GM19328 (cell line): ENCODE results near the gene UBE3A.

Experiments used
- ATAC-seq: cut with Tn5 transposase; IDR thresholded peaks from one replicate; pipeline ENCODE4 v1.9.1; 2021; ENCODE audit warnings: mild to moderate bottlenecking, moderate library complexity; ENCODE audit not compliant: unreplicated experiment

Gene UBE3A

DNA sequence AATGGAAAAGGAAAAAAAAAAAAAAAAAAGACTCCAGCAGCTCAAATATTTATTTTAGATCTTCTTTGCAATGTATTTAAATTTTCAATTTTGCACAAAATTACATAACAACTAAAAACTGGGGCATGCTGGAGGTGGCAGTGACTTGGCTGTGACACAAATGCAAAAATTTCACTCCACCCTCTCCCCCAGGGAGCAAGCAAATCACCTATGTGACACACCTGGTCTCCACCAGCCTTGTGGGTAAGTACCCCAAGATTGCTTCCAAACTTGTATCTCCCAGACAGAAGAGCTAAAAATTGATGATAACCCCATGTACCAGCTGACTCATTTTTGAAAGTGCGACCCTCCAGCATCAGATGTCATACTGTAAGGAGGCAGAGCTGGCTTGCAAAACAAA is 32.0 kb downstream of the UBE3A start:
- no peak for ATAC-seq

DNA sequence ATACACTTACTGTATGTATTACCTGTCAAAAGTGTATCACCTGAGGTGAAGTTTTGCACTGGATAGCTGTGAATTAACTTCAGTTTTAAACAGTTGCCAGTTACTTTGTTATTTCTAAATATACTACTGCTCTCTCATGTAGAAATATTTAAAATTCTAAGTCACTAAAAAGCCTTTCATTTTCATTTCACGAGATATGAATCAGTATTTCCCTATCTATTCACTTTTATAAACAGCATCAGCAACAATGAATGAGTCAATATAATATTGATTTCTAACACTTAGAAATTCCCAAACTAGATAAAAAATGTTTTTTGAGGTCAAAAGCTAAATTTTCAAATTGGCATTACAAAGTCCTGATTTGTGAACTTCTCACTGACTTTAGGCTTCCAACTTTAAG is 32.6 kb downstream of the UBE3A start:
- ATAC-seq: no peak

DNA sequence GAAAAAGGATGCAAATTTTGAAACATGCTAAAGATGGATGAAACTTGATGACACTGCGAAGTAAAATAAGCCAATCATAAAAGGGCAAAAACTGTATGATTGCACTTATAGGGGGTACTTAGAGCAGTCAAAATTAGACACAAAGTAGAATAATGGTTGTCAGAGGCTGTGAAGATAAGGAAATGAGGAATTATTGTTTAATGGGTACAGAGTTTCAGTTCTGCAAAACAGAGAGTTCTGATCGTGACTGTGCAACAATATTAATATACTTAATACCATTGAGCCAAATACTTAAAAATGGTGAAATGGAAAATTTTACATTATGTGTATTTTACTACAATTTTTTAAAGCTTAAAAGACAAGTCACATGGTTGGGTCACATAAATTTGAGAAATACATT is 35.1 kb downstream of the UBE3A start:
- ATAC-seq: no peak

DNA sequence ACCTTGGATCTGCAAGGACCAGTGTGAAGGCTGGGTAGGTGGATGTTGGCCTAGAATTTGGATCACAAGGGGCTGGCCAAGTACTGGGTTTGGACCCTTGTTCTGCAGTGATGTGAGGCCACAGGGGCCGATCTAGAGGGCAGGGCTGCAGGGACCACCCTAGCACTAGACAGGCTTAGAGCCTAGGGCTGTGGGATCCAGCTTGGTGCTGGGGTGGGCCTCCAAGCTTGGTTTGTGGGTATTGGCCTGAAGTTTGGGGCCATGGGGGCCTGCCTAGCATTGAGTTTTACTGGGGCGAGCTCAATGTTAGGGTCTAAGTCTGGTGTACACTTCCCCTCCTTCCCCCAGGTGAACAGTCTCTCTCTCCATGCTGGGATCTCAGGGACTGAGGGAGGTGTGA is 36.5 kb downstream of the UBE3A start:
- ATAC-seq: no peak

GRCh38 chr15:25401501-25401900 is 37.3 kb downstream of the UBE3A start:
- no peak for ATAC-seq

DNA sequence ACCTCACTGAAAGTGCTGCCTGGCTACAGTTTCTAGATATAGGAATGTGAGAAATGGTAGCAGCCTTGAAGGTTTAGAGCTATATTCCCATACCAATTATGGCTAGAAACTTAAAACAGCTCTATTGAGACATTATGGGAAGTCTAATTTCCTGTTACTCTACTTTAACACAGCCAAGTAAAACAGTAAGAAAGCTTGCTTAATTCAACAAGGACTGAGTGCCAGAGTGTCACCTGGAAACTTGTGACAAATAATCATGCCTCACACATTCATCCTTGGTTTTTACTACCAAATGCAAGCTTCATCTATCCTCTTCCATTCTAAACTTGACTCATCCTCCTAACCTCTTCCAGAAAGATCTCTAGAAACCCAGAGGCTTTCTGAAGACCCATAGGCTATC is 41.7 kb downstream of the UBE3A start:
- no peak for ATAC-seq

- ATAC-seq: no peak
Measured at GRCh38 chr15:25394898-25395297, 43.9 kb downstream of the UBE3A start.

DNA sequence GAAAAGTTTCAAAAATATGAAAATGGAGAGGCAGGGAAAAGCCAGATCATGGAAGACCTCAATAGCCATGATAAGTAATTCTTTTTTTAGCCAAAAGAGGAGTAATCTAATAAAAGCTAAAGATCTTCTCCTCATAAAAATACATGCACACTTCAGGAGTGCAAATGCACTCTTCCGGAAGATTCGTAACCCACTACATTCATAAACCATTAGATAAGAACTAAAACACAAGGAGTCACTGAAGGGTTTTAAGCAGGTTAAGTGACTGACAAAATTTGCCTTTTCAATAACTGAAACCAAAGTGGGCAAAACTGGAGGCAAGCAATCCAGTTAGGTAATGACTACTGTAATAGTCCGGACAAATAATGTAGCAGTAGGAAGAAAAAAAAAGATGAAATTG is 46.0 kb downstream of the UBE3A start:
- no peak for ATAC-seq

DNA sequence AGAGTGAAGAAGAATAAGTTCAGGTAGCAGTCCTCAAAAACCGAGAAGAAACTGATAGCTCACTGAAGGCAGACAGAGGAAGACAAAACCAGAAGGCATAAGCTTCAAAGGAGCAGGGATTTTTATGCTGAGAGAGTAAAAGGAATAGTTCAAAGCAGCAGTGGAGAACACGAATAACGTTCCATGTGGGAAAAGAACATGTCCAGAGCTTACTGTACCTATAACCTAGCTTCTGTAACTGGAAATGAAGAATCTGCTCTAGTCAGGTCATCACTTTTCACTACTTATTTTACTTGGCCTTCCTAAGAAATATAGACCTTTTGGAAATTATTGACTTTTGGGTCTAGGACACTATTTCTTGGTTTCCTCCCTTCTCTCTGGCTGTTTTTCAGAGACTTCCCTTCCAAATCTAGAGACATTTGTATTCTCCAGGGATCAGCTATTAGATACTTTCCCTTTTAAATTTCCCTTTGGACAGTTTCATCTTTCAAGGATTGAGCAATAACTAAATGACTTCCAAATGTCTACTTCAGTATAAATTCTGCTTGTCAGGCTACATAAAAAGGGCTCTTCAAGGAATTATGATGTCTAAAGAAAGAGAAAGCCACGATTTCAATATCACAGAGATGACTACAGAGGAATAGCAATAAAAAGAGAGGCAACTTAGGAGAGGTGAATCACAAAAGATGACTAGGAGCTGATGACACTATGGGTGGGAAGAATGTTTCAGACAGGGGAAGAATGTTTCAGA is 46.7 kb downstream of the UBE3A start:
- no peak for ATAC-seq

DNA sequence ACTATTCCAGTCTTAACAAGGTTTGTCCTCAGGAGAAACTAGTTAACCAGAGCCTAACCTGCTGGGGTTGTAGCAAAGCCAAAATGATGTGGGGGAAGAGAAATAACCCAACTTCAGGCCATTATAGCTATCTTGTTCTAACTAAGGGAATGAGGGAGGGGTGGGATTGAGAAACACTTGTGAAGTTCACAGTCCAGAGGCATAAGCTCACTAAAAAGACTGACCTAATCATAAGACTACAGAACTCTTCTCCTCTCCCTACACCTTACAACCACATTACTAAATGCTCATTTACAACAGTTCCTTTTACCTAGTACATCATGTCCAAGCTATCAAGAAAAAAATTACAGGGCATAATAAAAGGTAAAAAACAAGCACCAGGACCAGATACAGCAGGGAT is 52.8 kb downstream of the UBE3A start:
- ATAC-seq: no peak

- ATAC-seq: no peak
Measured at GRCh38 chr15:25381579-25381978, 57.2 kb downstream of the UBE3A start.

GRCh38 chr15:25378501-25378901 is 60.3 kb downstream of the UBE3A start:
- ATAC-seq: no peak

DNA sequence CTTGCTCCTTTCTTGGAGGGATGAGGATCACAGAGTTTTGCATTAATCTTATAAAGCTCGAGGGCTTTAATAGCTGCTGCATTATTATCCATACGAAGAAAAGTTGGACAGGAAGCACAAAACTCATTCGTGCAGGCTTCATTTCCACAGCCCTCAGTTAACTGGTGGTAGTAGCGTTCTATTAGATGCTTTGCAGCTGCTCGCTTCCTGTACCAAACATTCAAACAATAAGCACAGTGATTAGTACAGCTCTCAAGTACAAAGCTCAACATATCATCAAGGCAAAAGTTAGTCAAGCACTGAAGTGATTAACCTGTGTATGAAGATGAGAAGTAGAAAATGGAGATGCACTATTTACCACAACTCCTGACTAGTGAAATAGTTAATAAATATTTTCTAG is 63.3 kb downstream of the UBE3A start:
- ATAC-seq: no peak

DNA sequence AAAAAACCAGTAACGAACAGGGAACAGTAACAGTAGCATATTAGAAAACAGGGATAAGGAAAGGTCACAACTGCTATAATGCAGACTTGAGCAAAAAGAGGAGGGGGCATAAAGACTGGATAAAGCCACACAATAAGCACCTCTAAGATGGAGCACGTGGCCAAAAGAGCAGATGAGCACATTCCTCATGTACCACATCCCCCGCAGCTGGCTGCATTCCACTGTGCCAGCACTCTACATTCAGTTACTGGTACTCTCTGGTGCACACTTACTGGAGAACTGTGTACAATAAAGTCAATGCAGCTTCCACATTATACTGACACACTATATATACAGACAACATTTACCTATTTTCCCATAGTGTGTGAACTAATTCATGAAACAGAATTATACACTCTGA is 64.7 kb downstream of the UBE3A start:
- ATAC-seq: no peak

DNA sequence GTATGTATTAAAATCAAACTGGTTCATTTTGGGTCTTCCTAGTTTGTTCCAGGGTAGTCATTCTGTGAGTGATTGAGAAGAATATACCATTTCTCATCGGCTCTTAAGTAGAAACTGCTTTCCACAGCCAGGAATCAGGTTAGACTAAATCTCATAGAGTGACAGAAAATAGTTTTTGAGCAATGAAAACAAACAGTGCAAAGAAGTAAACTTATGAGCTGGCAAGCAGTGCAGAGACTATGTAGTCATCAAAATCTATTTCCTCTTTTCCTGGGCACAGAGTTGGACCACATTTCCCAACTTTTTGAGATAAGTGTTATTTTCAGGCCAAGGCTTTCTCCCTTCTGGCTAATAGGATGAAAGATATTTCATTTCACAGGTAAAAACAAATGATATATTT is 66.5 kb downstream of the UBE3A start:
- no peak for ATAC-seq

DNA sequence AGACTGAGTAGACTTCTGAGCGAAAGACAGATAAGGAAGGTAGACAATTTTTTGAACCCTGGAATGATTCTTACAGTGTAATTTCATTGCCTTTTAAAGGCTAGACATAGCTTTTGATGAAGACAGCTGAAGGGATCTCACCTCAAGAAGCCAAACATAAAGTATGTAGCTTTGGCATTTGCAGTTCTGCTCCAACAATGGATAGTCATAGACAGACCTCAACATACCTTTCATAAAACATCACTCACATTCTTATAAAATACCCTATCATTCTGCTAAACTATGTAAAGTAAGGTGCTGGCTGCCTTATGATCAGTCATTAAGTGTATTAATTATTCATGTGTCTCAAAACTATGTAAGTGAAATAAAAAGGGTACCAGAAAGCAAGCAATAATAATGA is 70.0 kb downstream of the UBE3A start:
- no peak for ATAC-seq

DNA sequence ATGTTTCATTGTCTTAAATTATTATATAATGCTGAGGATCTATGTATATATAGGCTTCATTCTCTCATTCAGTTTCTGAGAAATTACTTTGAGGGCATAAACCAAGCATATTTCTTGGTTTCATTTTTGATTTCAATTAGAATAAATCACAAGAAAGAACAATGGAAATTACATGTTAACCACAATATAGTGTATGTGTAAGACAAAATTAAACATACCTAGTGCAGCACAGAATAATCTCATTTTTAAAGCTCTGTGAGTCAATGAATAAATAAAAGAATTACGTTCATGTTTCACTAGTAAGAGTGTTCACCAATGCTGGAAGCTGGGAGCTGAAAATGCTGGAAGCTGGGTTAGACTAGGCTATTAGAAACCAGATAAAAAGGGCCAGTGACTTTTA is 72.8 kb downstream of the UBE3A start:
- no peak for ATAC-seq

DNA sequence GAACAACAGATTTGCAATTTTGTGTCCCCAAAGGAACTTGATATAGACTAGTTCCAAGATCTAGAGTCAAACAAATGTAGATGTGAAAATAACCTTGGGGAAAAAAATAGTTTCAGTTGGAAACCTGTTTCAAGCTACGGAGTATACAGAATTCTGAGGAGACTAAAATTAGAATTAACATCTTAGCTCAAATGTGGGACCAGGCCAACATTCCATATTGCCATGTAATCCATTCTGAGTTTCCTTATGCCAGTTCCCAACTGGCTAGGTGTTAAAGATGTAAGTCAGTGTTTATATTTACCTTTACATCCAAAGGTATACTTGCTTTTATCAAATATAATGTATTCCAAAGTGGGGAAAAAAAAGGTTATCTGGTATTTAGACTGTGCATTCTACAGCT is 76.3 kb downstream of the UBE3A start:
- ATAC-seq: no peak

GRCh38 chr15:25347707-25348106 is 91.1 kb downstream of the UBE3A start:
- no peak for ATAC-seq

DNA sequence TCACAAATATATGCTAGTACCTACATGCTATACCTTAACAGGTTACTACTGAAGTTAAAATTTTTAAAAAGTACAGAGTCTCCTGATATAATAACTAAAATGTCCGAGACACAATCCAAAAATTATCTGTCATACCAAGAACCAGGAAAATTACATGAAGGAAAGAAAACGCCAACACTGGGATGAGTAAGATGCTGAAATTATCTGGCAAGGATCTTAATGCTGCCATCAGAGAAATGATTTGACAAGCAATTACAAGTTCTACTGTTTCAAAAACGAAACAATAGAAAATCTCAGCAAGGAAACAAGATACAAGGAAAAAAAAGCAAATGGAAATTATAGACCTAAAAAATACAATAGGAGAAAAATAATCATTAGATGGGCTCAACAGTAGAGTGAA is 92.5 kb downstream of the UBE3A start:
- ATAC-seq: no peak

GRCh38 chr15:25345943-25346342 is 92.9 kb downstream of the UBE3A start:
- ATAC-seq: no peak

GRCh38 chr15:25342629-25343028 is 96.2 kb downstream of the UBE3A start:
- no peak for ATAC-seq

DNA sequence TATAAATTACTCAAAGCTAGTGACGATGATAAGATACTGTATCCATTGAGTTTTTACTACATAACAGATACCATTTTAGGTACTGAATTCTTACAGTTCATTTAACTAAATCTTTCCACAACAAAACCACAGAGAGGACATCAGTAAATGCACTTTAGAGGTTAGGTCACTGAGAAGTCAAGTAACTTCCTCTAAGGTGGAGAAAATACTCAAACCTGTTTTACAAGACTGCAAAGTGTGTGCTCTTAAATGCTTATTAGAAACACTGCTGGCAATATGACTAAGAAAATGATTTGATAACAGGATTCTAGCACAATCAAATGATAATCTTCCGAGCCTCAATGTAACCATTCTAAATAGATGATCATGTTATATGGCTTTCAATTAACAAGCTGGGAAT is 99.4 kb downstream of the UBE3A start:
- ATAC-seq: no peak
